Kidney epithelial cell (primary cell): ENCODE results near the gene STARD8. TPM values are rescaled to one million over a fixed set of nuclear protein-coding genes. Genes with fewer than 3 reads are reported as not detected.

Source experiments
- DNase-seq: peaks from one replicate; pipeline ENCODE4 v3.0.0-alpha.2; 2010; ENCODE audit warnings: low read depth
- H3K27me3 ChIP-seq: 2 replicates; pipeline ENCODE4 v1.6.0; 2011; ENCODE audit warnings: low read length; ENCODE audit not compliant: control insufficient read depth, insufficient read depth
- H3K36me3 ChIP-seq: 2 replicates; pipeline ENCODE4 v1.5.1; 2011; ENCODE audit warnings: low read length; ENCODE audit not compliant: control insufficient read depth, insufficient read depth
- H3K4me3 ChIP-seq: 2 replicates; pipeline ENCODE4 v1.5.1; 2011; ENCODE audit warnings: low read depth, mild to moderate bottlenecking, control low read depth, low read length
- CTCF ChIP-seq: IDR thresholded peaks from 2 replicates; pipeline ENCODE4 v1.5.1; 2011; ENCODE audit warnings: mild to moderate bottlenecking, moderate library complexity, low read length, control low read depth, inconsistent platforms; ENCODE audit not compliant: insufficient read depth, poor library complexity, severe bottlenecking
- total RNA-seq: library from RNA; depleted of rRNA; stranded (reverse); fragments of >200 nt; gene quantifications from 2 replicates; pipeline ENCODE4 v1.2.3, GENCODE V29; 2015

The STARD8 gene
- total RNA-seq, 1 donor from 2014 or later, result 1.8 TPM

GRCh38 chrX:68672581-68673318 is 25.3 kb downstream of the STARD8 start:
- DNase-seq, result no peak
- no peak for TF ChIP-seq CTCF
- H3K27me3 ChIP-seq, result no peaks in the 10 kb centered on the region
- H3K4me3 ChIP-seq, result no peak overlapping the region
- H3K36me3 ChIP-seq, result no peaks in the 10 kb centered on the region

GRCh38 chrX:68675571-68675970 is 28.1 kb downstream of the STARD8 start:
- H3K36me3 ChIP-seq, result no peaks in the 10 kb centered on the region
- DNase-seq, result no peak
- no peak overlapping the region for H3K4me3 ChIP-seq
- no peaks in the 10 kb centered on the region for H3K27me3 ChIP-seq
- no peak for TF ChIP-seq CTCF

GRCh38 chrX:68676335-68676734 is 28.9 kb downstream of the STARD8 start:
- DNase-seq, result no peak
- no peak overlapping the region for H3K4me3 ChIP-seq
- TF ChIP-seq CTCF, result no peak
- H3K27me3 ChIP-seq, result no peaks in the 10 kb centered on the region
- no peaks in the 10 kb centered on the region for H3K36me3 ChIP-seq

- Histone ChIP-seq H3K36me3 (no peaks in the 10 kb centered on the region), H3K27me3 (no peaks in the 10 kb centered on the region), H3K4me3 (no peak overlapping the region)
- DNase-seq, result no peak
- TF ChIP-seq CTCF, result no peak
Measured at GRCh38 chrX:68677998-68678397, 30.5 kb downstream of the STARD8 start.

- no peak for DNase-seq
- no peaks in the 10 kb centered on the region for H3K27me3 ChIP-seq
- no peak overlapping the region for H3K4me3 ChIP-seq
- TF ChIP-seq CTCF, result no peak
- H3K36me3 ChIP-seq, result no peaks in the 10 kb centered on the region
Measured at GRCh38 chrX:68681443-68681941, 34.0 kb downstream of the STARD8 start.

GRCh38 chrX:68682790-68683189 is 35.3 kb downstream of the STARD8 start:
- no peak overlapping the region for H3K4me3 ChIP-seq
- DNase-seq, result no peak
- H3K27me3 ChIP-seq, result no peaks in the 10 kb centered on the region
- no peaks in the 10 kb centered on the region for H3K36me3 ChIP-seq
- no peak for TF ChIP-seq CTCF
